Astrocyte (in vitro differentiated cells and primary cell): ENCODE data around the gene SUMF1. TPM values are rescaled to one million over a fixed set of nuclear protein-coding genes. Genes with fewer than 3 reads are reported as not detected.
A peak's percentile ranks its signal among the peaks of the same experiment; 100 is the strongest.

ENCODE experiments used
- DNase-seq: peaks from one replicate; pipeline ENCODE4 v3.0.0-alpha.2; 2010; ENCODE audit warnings: low read depth
- FAIRE-seq: peaks from 2 replicates; lab custom pipeline; 2011; peaks lifted over from hg19 to GRCh38; lab: Jason Lieb, UNC
- H2AFZ ChIP-seq: 2 replicates; pipeline ENCODE4 v1.6.0; 2012; ENCODE audit warnings: low read depth, low read length, inconsistent platforms
- H3K27ac ChIP-seq: 2 replicates; pipeline ENCODE4 v1.5.1; 2011; ENCODE audit warnings: low read depth, low read length, inconsistent platforms
- H3K27me3 ChIP-seq: 2 replicates; pipeline ENCODE4 v1.6.0; 2011; ENCODE audit warnings: low read length, inconsistent platforms; ENCODE audit not compliant: insufficient read depth
- H3K36me3 ChIP-seq: 2 replicates; pipeline ENCODE4 v1.5.1; 2011; ENCODE audit warnings: low read length, inconsistent platforms; ENCODE audit not compliant: insufficient read depth
- H3K4me1 ChIP-seq: 2 replicates; pipeline ENCODE4 v1.5.1; 2011; ENCODE audit warnings: low read length, inconsistent platforms; ENCODE audit not compliant: insufficient read depth
- H3K4me2 ChIP-seq: 2 replicates; pipeline ENCODE4 v1.6.0; 2012; ENCODE audit warnings: low read length, inconsistent platforms
- H3K4me3 ChIP-seq: 2 replicates; pipeline ENCODE4 v1.5.1; 2011; ENCODE audit warnings: low read depth, mild to moderate bottlenecking, low read length, inconsistent platforms; ENCODE audit not compliant: insufficient read depth
- H3K79me2 ChIP-seq: 2 replicates; pipeline ENCODE4 v1.6.0; 2012; ENCODE audit warnings: mild to moderate bottlenecking, low read length, inconsistent platforms; ENCODE audit not compliant: insufficient read depth
- H3K9ac ChIP-seq: 2 replicates; pipeline ENCODE4 v1.6.0; 2012; ENCODE audit warnings: mild to moderate bottlenecking, low read length, inconsistent platforms
- H3K9me3 ChIP-seq: 2 replicates; pipeline ENCODE4 v1.5.1; 2012; ENCODE audit warnings: low read depth, mild to moderate bottlenecking, low read length, inconsistent platforms; ENCODE audit not compliant: insufficient read depth
- H4K20me1 ChIP-seq: 2 replicates; pipeline ENCODE4 v1.6.0; 2012; ENCODE audit warnings: low read length, inconsistent platforms; ENCODE audit not compliant: insufficient read depth
- H3K27ac Mint-ChIP-seq: one replicate; pipeline ENCODE4 v1.8.0; 2021; ENCODE audit warnings: mild to moderate bottlenecking, mixed read lengths; ENCODE audit not compliant: unreplicated experiment
- H3K27me3 Mint-ChIP-seq: one replicate; pipeline ENCODE4 v1.8.0; 2021; ENCODE audit warnings: low read depth, mixed read lengths; ENCODE audit not compliant: unreplicated experiment
- H3K36me3 Mint-ChIP-seq: one replicate; pipeline ENCODE4 v1.8.0; 2021; ENCODE audit warnings: low read depth, mixed read lengths; ENCODE audit not compliant: unreplicated experiment
- H3K4me1 Mint-ChIP-seq: one replicate; pipeline ENCODE4 v1.8.0; 2021; ENCODE audit warnings: low read depth, mixed read lengths; ENCODE audit not compliant: unreplicated experiment
- H3K4me3 Mint-ChIP-seq: one replicate; pipeline ENCODE4 v1.8.0; 2021; ENCODE audit warnings: mild to moderate bottlenecking, moderate library complexity, mixed read lengths; ENCODE audit not compliant: unreplicated experiment
- H3K9me3 Mint-ChIP-seq: one replicate; pipeline ENCODE4 v1.8.0; 2021; ENCODE audit warnings: mild to moderate bottlenecking, mixed read lengths; ENCODE audit not compliant: unreplicated experiment
- CTCF ChIP-seq: IDR thresholded peaks from 2 replicates; pipeline ENCODE4 v1.5.1; 2011; ENCODE audit warnings: low read depth, mild to moderate bottlenecking, inconsistent platforms, low read length, moderate library complexity; ENCODE audit not compliant: insufficient read depth
- EZH2 ChIP-seq: IDR thresholded peaks from 2 replicates; pipeline ENCODE4 v1.6.1; 2012; ENCODE audit warnings: mild to moderate bottlenecking, low read length, inconsistent platforms; ENCODE audit not compliant: insufficient read depth
- total RNA-seq: library from RNA; stranded (reverse); gene quantifications from 2 replicates; pipeline ENCODE4 v1.2.1, GENCODE V29; 2021

SUMF1 gene
- total RNA-seq, 1 donor from 2014 or later = 17.4 TPM

- peak within 1 kb of the TSS; percentile 62 for H3K27ac ChIP-seq
- H2AFZ ChIP-seq = peak within 1 kb of the TSS; percentile 72
- Mint-ChIP-seq H3K4me1 (no peaks in the 10 kb centered on the region), H3K9me3 (no peaks in the 10 kb centered on the region), H3K4me3 (peak within 1 kb of the TSS; percentile 93), H3K27me3 (peaks cover 33% of the 10 kb centered on the region), H3K27ac (peak within 1 kb of the TSS; percentile 79), H3K36me3 (no peaks in the 10 kb centered on the region)
- H3K36me3 ChIP-seq = no peaks in the 10 kb centered on the region
- H3K4me3 ChIP-seq = peak within 1 kb of the TSS; percentile 82
- H3K79me2 ChIP-seq = no peaks in the 10 kb centered on the region
- DNase-seq = peak; percentile 96
- H3K9ac ChIP-seq = peak within 1 kb of the TSS; percentile 81
- no peak for TF ChIP-seq EZH2
- no peak for TF ChIP-seq CTCF
- H3K27me3 ChIP-seq = peaks cover 41% of the 10 kb centered on the region
- peak within 1 kb of the TSS; percentile 99 for H3K4me2 ChIP-seq
- no peak for FAIRE-seq
- H3K9me3 ChIP-seq = no peaks in the 10 kb centered on the region
- peaks cover 9% of the 10 kb centered on the region for H3K4me1 ChIP-seq
- H4K20me1 ChIP-seq = no peaks in the 10 kb centered on the region
These were observed 26.2 kb upstream of the SUMF1 start, which contains the start of gene ITPR1 for GRCh38 chr3:4493014-4493940. ITPR1 (plus strand) TSS chr3:4493348; CDS start chr3:4516492, 23,144 bp downstream.

GRCh38 chr3:4492208-4493013, 25.3 kb upstream of the SUMF1 start:
- peak; percentile 63 for DNase-seq
- H3K9ac ChIP-seq = peak overlapping the region; percentile 81
- peaks cover 41% of the 10 kb centered on the region for H3K27me3 ChIP-seq
- Mint-ChIP-seq H3K9me3 (no peaks in the 10 kb centered on the region), H3K36me3 (no peaks in the 10 kb centered on the region), H3K4me3 (peak overlapping the region; percentile 93), H3K27me3 (peaks cover 33% of the 10 kb centered on the region), H3K4me1 (no peaks in the 10 kb centered on the region), H3K27ac (peak overlapping the region; percentile 79)
- peak overlapping the region; percentile 82 for H3K4me3 ChIP-seq
- H3K9me3 ChIP-seq = no peaks in the 10 kb centered on the region
- H3K4me2 ChIP-seq = peak overlapping the region; percentile 99
- H3K27ac ChIP-seq = peak overlapping the region; percentile 62
- peak overlapping the region; percentile 72 for H2AFZ ChIP-seq
- no peaks in the 10 kb centered on the region for H4K20me1 ChIP-seq
- FAIRE-seq = no peak
- H3K4me1 ChIP-seq = peaks cover 9% of the 10 kb centered on the region
- TF ChIP-seq EZH2 = peak; percentile 43
- peak; percentile 3 for TF ChIP-seq CTCF
- no peaks in the 10 kb centered on the region for H3K36me3 ChIP-seq
- no peaks in the 10 kb centered on the region for H3K79me2 ChIP-seq
